Neutrophil (primary cell): ENCODE measurements around the gene PTPN14.
"Not testable (repeated sequence)": the region's sequence is repeated elsewhere in the genome, so short reads cannot be mapped to it uniquely, and the experiment has no call there.

Experiments
- H3K27ac ChIP-seq: fragments of 200-600 bp; sonication (generic); 2 replicates; pipeline ENCODE4 v1.5.1; 2016; ENCODE audit warnings: mild to moderate bottlenecking, moderate library complexity
- H3K27me3 ChIP-seq: fragments of 200-600 bp; sonication (generic); 2 replicates; pipeline ENCODE4 v1.6.0; 2016; ENCODE audit warnings: mild to moderate bottlenecking
- H3K36me3 ChIP-seq: fragments of 200-600 bp; sonication (generic); 2 replicates; pipeline ENCODE4 v1.5.1; 2017
- H3K4me1 ChIP-seq, 2 experiments: fragments of 200-600 bp in 1 of 2; sonication (generic) in 1 of 2; 1 replicate in 1 of 2; 2 replicates in 1 of 2; pipeline versions ENCODE4 v1.5.1 to v1.6.1; 2013 to 2016; ENCODE audit warnings: low read depth in 1 of 2, low read length in 1 of 2, mild to moderate bottlenecking in 1 of 2, moderate library complexity in 1 of 2; ENCODE audit not compliant: control insufficient read depth in 1 of 2, insufficient read depth in 1 of 2
- H3K4me3 ChIP-seq, 2 experiments: fragments of 200-600 bp in 1 of 2; sonication (generic) in 1 of 2; 1 replicate in 1 of 2; 2 replicates in 1 of 2; pipeline ENCODE4 v1.5.1; 2013 to 2016; ENCODE audit warnings: low read depth in 1 of 2, low read length in 1 of 2, mild to moderate bottlenecking in 1 of 2, moderate library complexity in 1 of 2
- H3K9me3 ChIP-seq: fragments of 200-600 bp; sonication (generic); 2 replicates; pipeline ENCODE4 v1.5.1; 2016
- CTCF ChIP-seq: fragments of 200-600 bp; sonication (generic); IDR thresholded peaks from 2 replicates; pipeline ENCODE4 v1.5.1; 2016; ENCODE audit warnings: antibody characterized with exemption

PTPN14 gene

DNA sequence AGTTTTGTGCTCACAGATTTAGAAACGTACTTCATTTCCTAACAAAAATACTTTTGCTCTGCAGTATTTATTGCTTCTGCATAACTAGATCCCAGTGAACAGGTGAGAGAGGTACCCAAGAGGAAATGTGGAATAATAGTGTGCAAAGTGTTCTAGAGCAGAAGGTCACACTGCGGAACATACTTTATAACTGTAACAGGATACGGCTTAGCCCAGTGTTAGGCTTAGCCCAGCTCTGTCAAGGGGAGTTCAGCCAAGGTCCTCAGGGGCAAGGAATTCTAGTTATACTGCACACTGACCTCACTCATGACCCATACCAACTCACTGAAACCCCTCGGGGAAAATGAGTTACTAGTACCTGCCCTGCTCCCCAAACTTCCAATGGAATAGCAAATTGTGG lies 55.3 kb downstream of the PTPN14 start:
- no peaks in the 10 kb centered on the region for H3K4me1 ChIP-seq
- no peak for TF ChIP-seq CTCF
- H3K27me3 ChIP-seq: peaks cover 14% of the 10 kb centered on the region
- H3K27ac ChIP-seq: no peak overlapping the region
- no peaks in the 10 kb centered on the region for H3K36me3 ChIP-seq
- H3K4me3 ChIP-seq: no peak overlapping the region
- no peaks in the 10 kb centered on the region for H3K9me3 ChIP-seq

DNA sequence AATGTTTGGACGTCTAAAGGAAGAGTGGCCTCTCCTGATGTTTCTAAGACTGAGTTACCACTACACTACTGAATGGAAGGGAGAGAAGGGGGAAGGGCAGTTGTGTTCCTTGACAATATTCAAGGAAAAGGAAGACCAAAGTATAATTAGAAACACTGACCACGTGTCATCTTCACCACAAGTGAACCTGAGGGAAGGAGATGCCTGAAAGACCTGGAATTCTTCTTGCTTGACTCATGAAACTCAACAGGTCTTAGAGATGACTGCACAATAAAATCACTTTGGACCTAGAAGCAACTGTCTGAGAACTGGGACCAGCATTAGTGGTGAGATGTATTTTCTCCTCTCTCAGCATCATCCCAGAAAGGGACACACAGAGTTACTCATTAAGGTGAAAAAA lies 56.7 kb downstream of the PTPN14 start:
- H3K36me3 ChIP-seq: no peaks in the 10 kb centered on the region
- H3K27me3 ChIP-seq: peaks cover 14% of the 10 kb centered on the region
- H3K4me3 ChIP-seq: no peak overlapping the region
- no peak for TF ChIP-seq CTCF
- H3K4me1 ChIP-seq: no peaks in the 10 kb centered on the region
- no peaks in the 10 kb centered on the region for H3K9me3 ChIP-seq
- H3K27ac ChIP-seq: no peak overlapping the region

- H3K27ac ChIP-seq, H3K4me1 ChIP-seq, H3K9me3 ChIP-seq, H3K36me3 ChIP-seq, H3K4me3 ChIP-seq: not testable (repeated sequence)
- H3K27me3 ChIP-seq: peaks cover 14% of the 10 kb centered on the region
These were observed 57.2 kb downstream of the PTPN14 start for GRCh38 chr1:214494179-214494578.

DNA sequence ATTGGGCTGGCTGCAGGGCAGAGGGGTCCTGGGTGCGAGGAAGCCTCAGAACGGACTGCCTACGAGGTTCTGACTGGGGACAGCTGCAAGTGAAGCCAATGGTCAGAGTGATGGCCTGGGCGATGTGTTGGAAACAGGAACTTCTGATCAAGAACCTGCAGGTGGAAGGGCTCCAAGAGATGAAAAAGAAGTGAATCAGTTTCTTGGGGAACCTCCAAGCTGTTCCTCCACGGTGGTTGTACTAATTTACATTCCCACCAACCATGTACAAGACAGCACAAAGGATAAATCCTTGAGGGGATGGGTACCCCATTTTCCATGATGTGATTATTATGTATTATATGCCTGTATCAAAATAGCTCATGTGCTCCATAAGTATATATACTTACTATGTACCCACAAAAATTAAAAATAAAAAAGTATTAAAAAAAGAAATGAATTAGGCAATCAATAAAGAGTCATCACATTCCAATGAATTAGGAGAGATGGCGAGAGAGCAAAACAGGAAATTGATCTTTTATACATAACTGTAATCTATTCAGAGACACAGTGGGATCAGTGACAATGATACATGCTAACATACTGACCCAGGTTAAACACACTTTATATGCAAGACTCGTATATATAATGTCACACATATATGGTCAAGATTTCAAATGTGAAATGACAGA lies 58.1 kb downstream of the PTPN14 start:
- Histone ChIP-seq H3K4me3 (no peak overlapping the region), H3K4me1 (no peaks in the 10 kb centered on the region), H3K36me3 (no peaks in the 10 kb centered on the region), H3K9me3 (no peaks in the 10 kb centered on the region), H3K27ac (no peak overlapping the region), H3K27me3 (peaks cover 8% of the 10 kb centered on the region)
- TF ChIP-seq CTCF: no peak

DNA sequence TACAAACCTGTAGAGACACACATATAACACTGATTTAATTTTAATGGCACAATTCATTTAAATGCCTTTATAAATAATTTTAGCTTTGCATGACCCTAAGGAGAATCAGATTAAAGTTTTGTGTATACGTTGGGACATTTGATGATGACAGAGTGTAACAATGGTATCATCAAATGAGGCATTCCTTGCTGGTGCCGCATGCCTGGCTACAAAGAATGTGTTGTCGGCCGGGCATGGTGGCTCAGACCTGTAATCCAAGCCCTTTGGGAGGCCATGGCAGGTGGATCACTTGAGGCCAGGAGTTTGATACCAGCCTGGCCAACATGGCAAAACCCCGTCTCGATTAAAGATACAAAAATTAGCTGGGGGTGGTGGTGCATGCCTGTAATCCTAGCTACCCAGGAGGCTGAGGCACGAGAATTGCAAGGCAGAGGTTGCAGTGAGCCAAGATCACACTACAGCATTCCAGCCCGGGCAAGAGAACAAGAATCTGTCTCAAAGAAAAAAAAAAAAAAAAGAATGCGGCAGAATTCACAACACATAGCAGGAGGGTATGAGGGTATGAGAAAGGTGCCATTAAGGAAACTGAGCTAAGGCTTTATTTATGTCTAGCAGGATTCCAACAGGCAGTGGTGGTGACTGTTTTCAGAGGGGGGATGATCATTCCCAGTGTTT lies 58.9 kb downstream of the PTPN14 start:
- H3K27ac ChIP-seq: no peak overlapping the region
- peaks cover 5% of the 10 kb centered on the region for H3K27me3 ChIP-seq
- no peak overlapping the region for H3K4me3 ChIP-seq
- H3K9me3 ChIP-seq: no peaks in the 10 kb centered on the region
- H3K36me3 ChIP-seq: no peaks in the 10 kb centered on the region
- TF ChIP-seq CTCF: no peak
- H3K4me1 ChIP-seq: no peaks in the 10 kb centered on the region

DNA sequence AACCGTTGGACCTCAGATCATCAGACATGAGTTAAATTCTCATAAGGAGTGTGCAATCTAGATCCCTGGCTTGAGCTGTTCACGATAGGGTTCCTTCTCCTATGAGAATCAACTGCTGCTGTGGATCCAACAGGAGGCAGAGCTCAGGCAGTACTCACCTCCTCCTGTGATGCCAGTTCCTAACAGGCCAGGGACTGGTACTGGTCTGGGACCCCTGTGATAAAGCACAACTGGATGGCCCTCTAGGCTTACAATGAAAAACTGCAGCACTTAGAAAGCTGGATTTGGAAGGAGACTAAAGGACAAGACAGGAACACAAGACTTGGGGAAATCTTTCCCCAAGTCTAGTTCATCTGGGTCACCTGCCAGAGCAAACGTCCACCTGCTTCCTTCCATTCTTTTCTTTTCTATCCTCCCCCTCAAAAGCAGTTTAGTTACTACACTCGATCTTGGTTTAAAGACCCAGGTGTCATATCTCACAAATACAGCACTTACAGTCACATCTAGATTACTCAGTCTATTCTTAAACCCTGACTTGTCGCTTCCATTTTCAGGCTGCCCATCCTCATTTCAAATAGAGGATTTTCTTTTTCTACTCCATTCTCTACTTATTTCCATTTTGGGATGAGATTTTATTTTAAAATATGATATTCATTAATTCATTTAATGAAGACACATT lies 59.8 kb downstream of the PTPN14 start:
- TF ChIP-seq CTCF: no peak
- no peak overlapping the region for H3K27ac ChIP-seq
- no peaks in the 10 kb centered on the region for H3K4me1 ChIP-seq
- H3K36me3 ChIP-seq: no peaks in the 10 kb centered on the region
- H3K4me3 ChIP-seq: no peak overlapping the region
- H3K27me3 ChIP-seq: no peaks in the 10 kb centered on the region
- H3K9me3 ChIP-seq: no peaks in the 10 kb centered on the region
